GM23248 (cell line): ENCODE measurements around the gene TMEM178B. TPM values are rescaled to one million over a fixed set of nuclear protein-coding genes. Genes with fewer than 3 reads are reported as not detected.

Experiments
- DNase-seq: peaks from one replicate; pipeline ENCODE4 v3.0.0-alpha.2; 2015
- H2AFZ ChIP-seq: fragments of 200-600 bp; sonication (generic); 2 replicates; pipeline ENCODE4 v1.6.1; 2016; ENCODE audit warnings: antibody characterized with exemption
- H3F3A ChIP-seq: fragments of 200-600 bp; sonication (generic); 2 replicates; pipeline ENCODE4 v1.6.1; 2016; ENCODE audit warnings: mild to moderate bottlenecking, antibody characterized with exemption, mixed run types; ENCODE audit not compliant: insufficient read depth
- H3K27ac ChIP-seq: fragments of 200-600 bp; sonication (generic); 2 replicates; pipeline ENCODE4 v1.5.1; 2016; ENCODE audit warnings: mild to moderate bottlenecking
- H3K27me3 ChIP-seq: fragments of 200-600 bp; sonication (generic); replicated peaks from 2 replicates; pipeline ENCODE4 v1.6.1; 2016; ENCODE audit warnings: mild to moderate bottlenecking; ENCODE audit not compliant: insufficient read depth
- H3K36me3 ChIP-seq: fragments of 200-600 bp; sonication (generic); 2 replicates; pipeline ENCODE4 v1.6.1; 2016; ENCODE audit warnings: low read depth, mild to moderate bottlenecking
- H3K4me1 ChIP-seq: fragments of 200-600 bp; sonication (generic); 2 replicates; pipeline ENCODE4 v1.6.1; 2016; ENCODE audit warnings: mild to moderate bottlenecking; ENCODE audit not compliant: insufficient read depth
- H3K4me2 ChIP-seq: fragments of 200-600 bp; sonication (generic); one replicate; pipeline ENCODE4 v1.6.1; 2016; ENCODE audit warnings: mild to moderate bottlenecking; ENCODE audit not compliant: unreplicated experiment
- H3K4me3 ChIP-seq: fragments of 200-600 bp; sonication (generic); 2 replicates; pipeline ENCODE4 v1.5.1; 2016; ENCODE audit warnings: mild to moderate bottlenecking
- H3K79me2 ChIP-seq: fragments of 200-600 bp; sonication (generic); 2 replicates; pipeline ENCODE4 v1.6.1; 2016; ENCODE audit warnings: mild to moderate bottlenecking; ENCODE audit not compliant: insufficient read depth
- H3K9ac ChIP-seq: fragments of 200-600 bp; sonication (generic); 2 replicates; pipeline ENCODE4 v1.6.1; 2016; ENCODE audit warnings: mild to moderate bottlenecking
- H3K9me2 ChIP-seq: fragments of 200-600 bp; sonication (generic); 2 replicates; pipeline ENCODE4 v1.6.1; 2016; ENCODE audit warnings: mixed run types, mild to moderate bottlenecking, moderate library complexity; ENCODE audit not compliant: insufficient read depth
- H3K9me3 ChIP-seq: fragments of 200-600 bp; sonication (generic); one replicate; pipeline ENCODE4 v1.6.1; 2017; ENCODE audit warnings: low read depth
- H4K20me1 ChIP-seq: fragments of 200-600 bp; sonication (generic); 2 replicates; pipeline ENCODE4 v1.6.0; 2016; ENCODE audit not compliant: insufficient read depth
- EZH2 ChIP-seq: fragments of 200-600 bp; sonication (generic); IDR thresholded peaks from 2 replicates; pipeline ENCODE4 v1.6.1; 2018; ENCODE audit warnings: antibody characterized with exemption, mild to moderate bottlenecking; ENCODE audit not compliant: insufficient read depth, poor library complexity, severe bottlenecking
- EZH2phosphoT487 ChIP-seq: fragments of 200-600 bp; sonication (generic); IDR thresholded peaks from 2 replicates; pipeline ENCODE4 v1.6.1; 2018; ENCODE audit warnings: antibody characterized with exemption, moderate library complexity, mild to moderate bottlenecking, low read depth; ENCODE audit not compliant: insufficient read depth
- WGBS, 2 experiments: methylation state at CpG; one replicate each; pipeline ENCODE4 v1.1.6; 2015 to 2017; ENCODE audit warnings: low lambda C conversion rate in 2 of 2, low coverage in 1 of 2; ENCODE audit errors: missing lambda C conversion rate in 2 of 2; 5-methylcytosine and 5-hydroxymethylcytosine counted together
- in situ Hi-C: fragments of 300-500 bp; cut with MboI; formaldehyde crosslinking; loops from 2 replicates; pipeline ENCODE4 v1.15.0; 2020
- polyA plus RNA-seq: library from polyadenylated mRNA; unstranded; fragments of >200 nt; fragmentation: Nextera tagmentation; extraction: Ambion mirVana; gene quantifications from 2 replicates; pipeline ENCODE4 v1.2.1, GENCODE V29; 2016
- total RNA-seq: library from RNA; depleted of rRNA; stranded (reverse); fragments of >200 nt; shearing (Covaris generic); gene quantifications from 2 replicates; pipeline ENCODE4 v1.2.3, GENCODE V29; 2014

The TMEM178B gene
- total and polyA plus RNA-seq, 2 experiments from 2014 or later, result 0.05 to 0.22 TPM

DNA sequence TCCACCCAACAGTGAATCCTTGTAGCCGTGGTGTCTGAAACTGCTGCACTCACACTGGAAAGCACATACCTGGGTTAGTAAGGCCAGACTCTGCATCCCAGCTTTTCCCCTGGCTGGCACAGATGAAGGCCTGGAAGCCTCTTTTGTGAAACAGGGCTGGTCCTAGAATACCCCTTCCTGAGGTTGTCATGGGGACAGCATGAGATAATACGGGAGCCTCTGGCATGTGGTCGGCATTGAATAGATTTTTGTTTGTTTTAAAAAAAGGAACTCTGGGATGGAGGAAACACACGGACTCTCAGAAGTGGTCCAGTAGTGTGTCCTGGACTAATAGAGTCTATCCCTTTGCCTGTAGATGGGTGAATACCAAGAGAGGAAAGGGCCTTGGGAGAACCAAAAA lies 129.7 kb downstream of the TMEM178B start:
- Histone ChIP-seq H3K27ac (no peak overlapping the region), H3K9me3 (no peaks in the 10 kb centered on the region), H2AFZ (no peak overlapping the region), H3K9ac (no peak overlapping the region), H3F3A (no peaks in the 10 kb centered on the region), H3K9me2 (no peaks in the 10 kb centered on the region), H3K79me2 (no peaks in the 10 kb centered on the region), H4K20me1 (no peaks in the 10 kb centered on the region), H3K4me2 (no peak overlapping the region), H3K36me3 (no peaks in the 10 kb centered on the region), H3K4me3 (no peak overlapping the region), H3K27me3 (no peaks in the 10 kb centered on the region), H3K4me1 (no peaks in the 10 kb centered on the region)
- WGBS, 2 experiments, result 7 to 10% methylated on average over 4 of the region's 4 CpGs
- in situ Hi-C loops, result no loop called here
- no peak for DNase-seq
- no peak for TF ChIP-seq EZH2
- no peak for TF ChIP-seq EZH2phosphoT487

DNA sequence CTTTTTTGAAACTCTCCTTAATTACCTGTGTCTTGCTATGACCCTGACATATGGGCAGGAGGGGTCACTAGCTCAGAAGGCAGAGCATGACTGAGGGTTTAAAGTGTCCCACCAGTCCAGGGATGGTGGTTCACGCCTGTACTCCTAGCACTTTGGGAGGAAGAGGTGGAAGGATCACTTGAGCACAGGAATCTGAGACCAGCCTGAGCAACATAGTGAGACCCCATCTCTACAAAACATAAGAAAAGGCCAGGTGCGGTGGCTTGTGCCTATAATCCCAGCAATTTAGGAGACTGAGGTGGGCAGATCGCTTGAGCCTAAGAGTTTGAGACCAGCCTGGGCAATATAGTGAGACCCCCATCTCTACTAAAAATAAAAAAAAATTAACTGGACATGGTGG lies 133.8 kb downstream of the TMEM178B start:
- no peak for DNase-seq
- H3K4me3 ChIP-seq, result no peak overlapping the region
- H3K36me3 ChIP-seq, result no peaks in the 10 kb centered on the region
- in situ Hi-C loops, result no loop called here
- H3K79me2 ChIP-seq, result no peaks in the 10 kb centered on the region
- no peaks in the 10 kb centered on the region for H3K9me2 ChIP-seq
- TF ChIP-seq EZH2phosphoT487 (no peak), EZH2 (no peak)
- H2AFZ ChIP-seq, result no peak overlapping the region
- no peaks in the 10 kb centered on the region for H4K20me1 ChIP-seq
- 9 to 21% methylated on average over 3 of the region's 3 CpGs for WGBS, 2 experiments
- no peaks in the 10 kb centered on the region for H3K9me3 ChIP-seq
- no peaks in the 10 kb centered on the region for H3K4me1 ChIP-seq
- H3K9ac ChIP-seq, result no peak overlapping the region
- no peaks in the 10 kb centered on the region for H3K27me3 ChIP-seq
- H3F3A ChIP-seq, result no peaks in the 10 kb centered on the region
- no peak overlapping the region for H3K4me2 ChIP-seq
- H3K27ac ChIP-seq, result no peak overlapping the region

DNA sequence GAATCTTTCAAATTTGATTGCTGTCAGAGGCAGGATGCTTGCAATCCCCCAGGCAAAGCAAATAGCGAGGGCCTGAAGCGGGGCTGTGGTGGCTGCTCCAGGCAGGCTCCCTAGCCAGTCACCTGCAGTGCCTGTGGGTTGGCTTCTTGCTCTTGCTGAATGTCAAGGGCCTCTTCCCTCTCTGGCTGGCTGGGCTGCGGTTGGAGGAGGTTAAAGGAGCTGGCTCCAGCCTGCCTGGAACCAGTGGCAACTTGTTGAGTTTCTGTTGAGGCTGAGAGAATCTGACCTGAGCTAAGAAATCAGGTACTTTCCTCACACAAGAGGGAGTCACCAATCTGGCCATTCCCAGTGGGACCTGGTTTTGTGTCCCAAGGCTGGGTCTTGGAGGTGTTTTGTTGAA lies 134.7 kb downstream of the TMEM178B start:
- Histone ChIP-seq H3F3A (no peaks in the 10 kb centered on the region), H2AFZ (no peak overlapping the region)
- 16 to 19% methylated on average over 3 of the region's 3 CpGs for whole genome bisulfite sequencing, 2 experiments

DNA sequence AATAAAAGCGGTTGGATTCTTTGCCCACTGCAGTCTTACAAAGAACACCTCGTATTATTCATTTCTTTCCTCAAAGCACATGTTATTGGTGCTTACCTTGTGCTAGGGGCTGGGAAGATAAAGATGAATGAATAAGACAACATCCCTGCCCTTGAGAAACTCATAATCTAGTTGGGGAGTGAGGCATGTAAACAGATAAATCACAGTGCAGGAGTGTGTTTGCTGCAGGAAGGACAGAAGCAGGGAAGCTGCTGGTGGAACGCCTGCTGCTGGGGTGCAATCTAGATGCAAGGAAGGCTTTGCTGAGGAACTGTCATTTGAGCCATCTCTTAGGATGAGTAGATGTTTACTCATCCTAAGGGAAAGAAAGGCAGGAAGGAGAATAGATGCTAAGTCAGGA lies 135.6 kb downstream of the TMEM178B start:
- Histone ChIP-seq H3K9me3 (no peaks in the 10 kb centered on the region), H3K79me2 (no peaks in the 10 kb centered on the region), H4K20me1 (no peaks in the 10 kb centered on the region), H3K27ac (no peak overlapping the region), H3K36me3 (no peaks in the 10 kb centered on the region), H3K4me3 (no peak overlapping the region), H2AFZ (no peak overlapping the region), H3K9me2 (no peaks in the 10 kb centered on the region), H3K27me3 (no peaks in the 10 kb centered on the region), H3K4me1 (no peaks in the 10 kb centered on the region), H3F3A (no peaks in the 10 kb centered on the region), H3K4me2 (no peak overlapping the region), H3K9ac (no peak overlapping the region)
- in situ Hi-C loops, result no loop called here
- no peak for DNase-seq
- 11% methylated on average over 3 of the region's 3 CpGs for WGBS, 2 experiments
- TF ChIP-seq EZH2, result no peak
- no peak for TF ChIP-seq EZH2phosphoT487

More for the DNA sequence above, 134.7 kb downstream of the TMEM178B start:
- H3K4me2 ChIP-seq, result no peak overlapping the region
- no peaks in the 10 kb centered on the region for H3K9me2 ChIP-seq
- H4K20me1 ChIP-seq, result no peaks in the 10 kb centered on the region
- no peak overlapping the region for H3K27ac ChIP-seq
- no peak overlapping the region for H3K4me3 ChIP-seq
- H3K36me3 ChIP-seq, result no peaks in the 10 kb centered on the region
- no peak overlapping the region for H3K9ac ChIP-seq
- H3K4me1 ChIP-seq, result no peaks in the 10 kb centered on the region
- no peaks in the 10 kb centered on the region for H3K27me3 ChIP-seq
- DNase-seq, result no peak
- no peak for TF ChIP-seq EZH2
- no peak for TF ChIP-seq EZH2phosphoT487
- H3K79me2 ChIP-seq, result no peaks in the 10 kb centered on the region
- in situ Hi-C loops, result no loop called here
- H3K9me3 ChIP-seq, result no peaks in the 10 kb centered on the region

DNA sequence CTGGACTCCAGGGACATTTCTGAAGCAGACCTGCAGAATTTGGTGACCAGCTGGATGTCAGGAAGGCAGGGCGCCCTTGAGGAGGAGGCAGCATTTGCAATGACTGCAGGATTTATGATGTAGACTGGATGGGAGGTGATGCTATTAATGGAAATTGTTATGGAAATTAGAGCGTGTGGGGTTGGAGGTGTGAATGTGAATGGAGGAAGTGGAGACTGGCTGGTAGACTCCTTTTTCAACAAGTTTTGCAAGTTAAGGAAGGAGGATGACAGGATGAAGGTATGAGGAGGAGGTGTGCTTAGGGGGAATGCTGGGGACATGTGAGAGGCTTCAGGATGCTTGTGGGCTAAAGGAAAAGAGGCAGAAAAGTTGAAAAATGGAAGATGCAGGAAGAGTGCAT lies 137.0 kb downstream of the TMEM178B start:
- no peaks in the 10 kb centered on the region for H3K9me3 ChIP-seq
- no peaks in the 10 kb centered on the region for H4K20me1 ChIP-seq
- no peak overlapping the region for H3K9ac ChIP-seq
- no peak for TF ChIP-seq EZH2phosphoT487
- TF ChIP-seq EZH2, result no peak
- H3K4me2 ChIP-seq, result no peak overlapping the region
- no peak overlapping the region for H3K4me3 ChIP-seq
- DNase-seq, result no peak
- H2AFZ ChIP-seq, result no peak overlapping the region
- H3K27me3 ChIP-seq, result no peaks in the 10 kb centered on the region
- no peak overlapping the region for H3K27ac ChIP-seq
- in situ Hi-C loops, result no loop called here
- no peaks in the 10 kb centered on the region for H3K79me2 ChIP-seq
- H3F3A ChIP-seq, result no peaks in the 10 kb centered on the region
- H3K36me3 ChIP-seq, result no peaks in the 10 kb centered on the region
- WGBS, 2 experiments, result 22 to 25% methylated on average over 2 of the region's 2 CpGs
- no peaks in the 10 kb centered on the region for H3K9me2 ChIP-seq
- no peaks in the 10 kb centered on the region for H3K4me1 ChIP-seq
